Astrocyte (in vitro differentiated cells and primary cell): ENCODE results near the gene GALNT7. TPM values are rescaled to one million over a fixed set of nuclear protein-coding genes. Genes with fewer than 3 reads are reported as not detected.

Experiments used
- DNase-seq: peaks from one replicate; pipeline ENCODE4 v3.0.0-alpha.2; 2010; ENCODE audit warnings: low read depth
- FAIRE-seq: peaks from 2 replicates; lab custom pipeline; 2011; peaks lifted over from hg19 to GRCh38; lab: Jason Lieb, UNC
- H2AFZ ChIP-seq: 2 replicates; pipeline ENCODE4 v1.6.0; 2012; ENCODE audit warnings: low read depth, low read length, inconsistent platforms
- H3K27ac ChIP-seq: 2 replicates; pipeline ENCODE4 v1.5.1; 2011; ENCODE audit warnings: low read depth, low read length, inconsistent platforms
- H3K27me3 ChIP-seq: 2 replicates; pipeline ENCODE4 v1.6.0; 2011; ENCODE audit warnings: low read length, inconsistent platforms; ENCODE audit not compliant: insufficient read depth
- H3K36me3 ChIP-seq: 2 replicates; pipeline ENCODE4 v1.5.1; 2011; ENCODE audit warnings: low read length, inconsistent platforms; ENCODE audit not compliant: insufficient read depth
- H3K4me1 ChIP-seq: 2 replicates; pipeline ENCODE4 v1.5.1; 2011; ENCODE audit warnings: low read length, inconsistent platforms; ENCODE audit not compliant: insufficient read depth
- H3K4me2 ChIP-seq: 2 replicates; pipeline ENCODE4 v1.6.0; 2012; ENCODE audit warnings: low read length, inconsistent platforms
- H3K4me3 ChIP-seq: 2 replicates; pipeline ENCODE4 v1.5.1; 2011; ENCODE audit warnings: low read depth, mild to moderate bottlenecking, low read length, inconsistent platforms; ENCODE audit not compliant: insufficient read depth
- H3K79me2 ChIP-seq: 2 replicates; pipeline ENCODE4 v1.6.0; 2012; ENCODE audit warnings: mild to moderate bottlenecking, low read length, inconsistent platforms; ENCODE audit not compliant: insufficient read depth
- H3K9ac ChIP-seq: 2 replicates; pipeline ENCODE4 v1.6.0; 2012; ENCODE audit warnings: mild to moderate bottlenecking, low read length, inconsistent platforms
- H3K9me3 ChIP-seq: 2 replicates; pipeline ENCODE4 v1.5.1; 2012; ENCODE audit warnings: low read depth, mild to moderate bottlenecking, low read length, inconsistent platforms; ENCODE audit not compliant: insufficient read depth
- H4K20me1 ChIP-seq: 2 replicates; pipeline ENCODE4 v1.6.0; 2012; ENCODE audit warnings: low read length, inconsistent platforms; ENCODE audit not compliant: insufficient read depth
- H3K27ac Mint-ChIP-seq: one replicate; pipeline ENCODE4 v1.8.0; 2021; ENCODE audit warnings: mild to moderate bottlenecking, mixed read lengths; ENCODE audit not compliant: unreplicated experiment
- H3K27me3 Mint-ChIP-seq: one replicate; pipeline ENCODE4 v1.8.0; 2021; ENCODE audit warnings: low read depth, mixed read lengths; ENCODE audit not compliant: unreplicated experiment
- H3K36me3 Mint-ChIP-seq: one replicate; pipeline ENCODE4 v1.8.0; 2021; ENCODE audit warnings: low read depth, mixed read lengths; ENCODE audit not compliant: unreplicated experiment
- H3K4me1 Mint-ChIP-seq: one replicate; pipeline ENCODE4 v1.8.0; 2021; ENCODE audit warnings: low read depth, mixed read lengths; ENCODE audit not compliant: unreplicated experiment
- H3K4me3 Mint-ChIP-seq: one replicate; pipeline ENCODE4 v1.8.0; 2021; ENCODE audit warnings: mild to moderate bottlenecking, moderate library complexity, mixed read lengths; ENCODE audit not compliant: unreplicated experiment
- H3K9me3 Mint-ChIP-seq: one replicate; pipeline ENCODE4 v1.8.0; 2021; ENCODE audit warnings: mild to moderate bottlenecking, mixed read lengths; ENCODE audit not compliant: unreplicated experiment
- EZH2 ChIP-seq: IDR thresholded peaks from 2 replicates; pipeline ENCODE4 v1.6.1; 2012; ENCODE audit warnings: mild to moderate bottlenecking, low read length, inconsistent platforms; ENCODE audit not compliant: insufficient read depth
- total RNA-seq: library from RNA; stranded (reverse); gene quantifications from 2 replicates; pipeline ENCODE4 v1.2.1, GENCODE V29; 2021
- TF ChIP-seq, protein P1 (sequence below): IDR thresholded peaks from 2 replicates; pipeline ENCODE4 v1.5.1; 2011; ENCODE audit warnings: low read depth, mild to moderate bottlenecking, inconsistent platforms, low read length, moderate library complexity; ENCODE audit not compliant: insufficient read depth

GALNT7 gene
- total RNA-seq, 1 donor from 2014 or later = 97.6 TPM

DNA sequence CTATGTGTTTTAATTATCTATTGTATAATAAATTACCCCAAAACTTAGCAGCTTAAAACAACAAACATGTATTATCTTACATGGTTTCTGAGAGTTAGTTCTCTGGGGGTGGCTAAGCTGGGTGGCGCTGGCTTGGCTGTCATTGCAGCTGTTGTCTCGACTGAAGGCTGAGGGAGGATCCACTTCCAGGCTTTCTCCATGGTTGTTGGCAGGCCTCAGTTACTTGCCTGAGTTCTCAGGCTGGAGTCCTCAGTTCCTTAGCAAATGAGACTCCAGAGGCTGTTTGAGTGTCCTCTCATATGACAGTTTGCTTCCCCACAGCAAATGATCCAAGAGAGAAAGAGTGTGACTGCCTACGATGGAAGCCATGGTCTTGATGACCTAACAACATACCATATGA is 23.5 kb upstream of the GALNT7 start:
- Histone ChIP-seq H3K4me2 (no peak overlapping the region), H3K36me3 (no peaks in the 10 kb centered on the region), H4K20me1 (no peaks in the 10 kb centered on the region), H3K9me3 (no peaks in the 10 kb centered on the region), H3K4me1 (no peaks in the 10 kb centered on the region), H3K27ac (no peak overlapping the region), H3K9ac (no peak overlapping the region), H3K4me3 (no peak overlapping the region), H2AFZ (no peak overlapping the region), H3K79me2 (no peaks in the 10 kb centered on the region), H3K27me3 (no peaks in the 10 kb centered on the region)
- FAIRE-seq (no peak), DNase-seq (no peak)
- Mint-ChIP-seq H3K4me3 (no peak overlapping the region), H3K36me3 (no peaks in the 10 kb centered on the region), H3K9me3 (no peaks in the 10 kb centered on the region), H3K4me1 (peaks cover 9% of the 10 kb centered on the region), H3K27ac (no peak overlapping the region), H3K27me3 (no peaks in the 10 kb centered on the region)
- TF ChIP-seq EZH2 = no peak
- TF ChIP-seq, protein P1, sequence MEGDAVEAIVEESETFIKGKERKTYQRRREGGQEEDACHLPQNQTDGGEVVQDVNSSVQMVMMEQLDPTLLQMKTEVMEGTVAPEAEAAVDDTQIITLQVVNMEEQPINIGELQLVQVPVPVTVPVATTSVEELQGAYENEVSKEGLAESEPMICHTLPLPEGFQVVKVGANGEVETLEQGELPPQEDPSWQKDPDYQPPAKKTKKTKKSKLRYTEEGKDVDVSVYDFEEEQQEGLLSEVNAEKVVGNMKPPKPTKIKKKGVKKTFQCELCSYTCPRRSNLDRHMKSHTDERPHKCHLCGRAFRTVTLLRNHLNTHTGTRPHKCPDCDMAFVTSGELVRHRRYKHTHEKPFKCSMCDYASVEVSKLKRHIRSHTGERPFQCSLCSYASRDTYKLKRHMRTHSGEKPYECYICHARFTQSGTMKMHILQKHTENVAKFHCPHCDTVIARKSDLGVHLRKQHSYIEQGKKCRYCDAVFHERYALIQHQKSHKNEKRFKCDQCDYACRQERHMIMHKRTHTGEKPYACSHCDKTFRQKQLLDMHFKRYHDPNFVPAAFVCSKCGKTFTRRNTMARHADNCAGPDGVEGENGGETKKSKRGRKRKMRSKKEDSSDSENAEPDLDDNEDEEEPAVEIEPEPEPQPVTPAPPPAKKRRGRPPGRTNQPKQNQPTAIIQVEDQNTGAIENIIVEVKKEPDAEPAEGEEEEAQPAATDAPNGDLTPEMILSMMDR = no peak

DNA sequence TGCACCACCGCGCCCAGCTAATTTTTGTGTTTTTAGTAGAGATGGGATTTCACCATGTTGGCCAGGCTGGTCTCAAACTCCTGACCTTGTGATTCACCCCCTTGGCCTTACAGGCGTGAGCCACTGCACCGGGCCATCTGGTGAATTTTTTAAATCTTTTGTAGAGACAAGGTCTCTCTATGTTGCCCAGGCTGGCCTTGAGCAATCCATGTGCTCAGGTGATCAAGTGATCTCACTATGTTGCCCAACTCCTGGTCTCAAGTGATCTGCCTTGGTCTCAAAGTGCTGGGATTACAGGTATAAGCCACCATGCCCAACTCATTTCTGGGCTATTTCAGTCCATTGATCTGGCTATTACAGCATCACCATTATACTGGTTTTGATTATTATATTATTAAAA is 22.2 kb upstream of the GALNT7 start:
- Mint-ChIP-seq H3K4me1 (peaks cover 9% of the 10 kb centered on the region), H3K9me3 (no peaks in the 10 kb centered on the region), H3K4me3 (no peak overlapping the region), H3K27ac (no peak overlapping the region), H3K36me3 (no peaks in the 10 kb centered on the region), H3K27me3 (no peaks in the 10 kb centered on the region)
- H3K79me2 ChIP-seq = no peaks in the 10 kb centered on the region
- no peak overlapping the region for H3K9ac ChIP-seq
- H3K4me2 ChIP-seq = no peak overlapping the region
- H3K36me3 ChIP-seq = no peaks in the 10 kb centered on the region
- no peak overlapping the region for H3K27ac ChIP-seq
- DNase-seq (no peak), FAIRE-seq (no peak)
- TF ChIP-seq, protein P1 = no peak
- no peak for TF ChIP-seq EZH2
- H3K27me3 ChIP-seq = no peaks in the 10 kb centered on the region
- no peaks in the 10 kb centered on the region for H3K9me3 ChIP-seq
- no peak overlapping the region for H3K4me3 ChIP-seq
- H4K20me1 ChIP-seq = no peaks in the 10 kb centered on the region
- no peaks in the 10 kb centered on the region for H3K4me1 ChIP-seq
- no peak overlapping the region for H2AFZ ChIP-seq

DNA sequence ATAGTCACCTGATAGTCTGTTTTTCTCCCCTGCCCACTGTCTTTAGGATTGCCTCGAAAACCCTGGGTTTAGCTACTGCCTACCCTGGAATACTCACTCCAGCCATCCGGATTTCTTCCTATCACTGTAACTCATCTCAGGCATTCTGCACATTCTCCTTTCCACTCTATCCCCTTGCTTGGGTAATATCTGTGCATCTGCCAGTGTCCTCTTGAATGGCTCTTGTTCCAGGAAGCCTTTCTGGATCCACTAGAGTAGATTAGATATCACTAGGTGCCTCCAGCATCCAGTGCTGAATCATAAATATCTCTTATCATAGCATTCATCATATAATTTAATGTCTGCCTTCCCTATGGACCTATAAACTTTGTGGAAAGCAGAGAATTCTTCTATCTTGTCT is 17.1 kb upstream of the GALNT7 start:
- H3K4me1 ChIP-seq = no peaks in the 10 kb centered on the region
- no peaks in the 10 kb centered on the region for H3K27me3 ChIP-seq
- H3K27ac ChIP-seq = no peak overlapping the region
- DNase-seq (no peak), FAIRE-seq (no peak)
- H3K4me3 ChIP-seq = no peak overlapping the region
- Mint-ChIP-seq H3K9me3 (no peaks in the 10 kb centered on the region), H3K27ac (no peak overlapping the region), H3K4me3 (no peak overlapping the region), H3K27me3 (no peaks in the 10 kb centered on the region), H3K4me1 (peaks cover 4% of the 10 kb centered on the region), H3K36me3 (no peaks in the 10 kb centered on the region)
- H3K9ac ChIP-seq = no peak overlapping the region
- H3K79me2 ChIP-seq = no peaks in the 10 kb centered on the region
- no peak overlapping the region for H2AFZ ChIP-seq
- no peaks in the 10 kb centered on the region for H4K20me1 ChIP-seq
- no peak overlapping the region for H3K4me2 ChIP-seq
- no peaks in the 10 kb centered on the region for H3K9me3 ChIP-seq
- no peak for TF ChIP-seq EZH2
- TF ChIP-seq, protein P1 = no peak
- H3K36me3 ChIP-seq = no peaks in the 10 kb centered on the region
